ENCODE data around the gene LCN6.

LCN6 gene

DNA sequence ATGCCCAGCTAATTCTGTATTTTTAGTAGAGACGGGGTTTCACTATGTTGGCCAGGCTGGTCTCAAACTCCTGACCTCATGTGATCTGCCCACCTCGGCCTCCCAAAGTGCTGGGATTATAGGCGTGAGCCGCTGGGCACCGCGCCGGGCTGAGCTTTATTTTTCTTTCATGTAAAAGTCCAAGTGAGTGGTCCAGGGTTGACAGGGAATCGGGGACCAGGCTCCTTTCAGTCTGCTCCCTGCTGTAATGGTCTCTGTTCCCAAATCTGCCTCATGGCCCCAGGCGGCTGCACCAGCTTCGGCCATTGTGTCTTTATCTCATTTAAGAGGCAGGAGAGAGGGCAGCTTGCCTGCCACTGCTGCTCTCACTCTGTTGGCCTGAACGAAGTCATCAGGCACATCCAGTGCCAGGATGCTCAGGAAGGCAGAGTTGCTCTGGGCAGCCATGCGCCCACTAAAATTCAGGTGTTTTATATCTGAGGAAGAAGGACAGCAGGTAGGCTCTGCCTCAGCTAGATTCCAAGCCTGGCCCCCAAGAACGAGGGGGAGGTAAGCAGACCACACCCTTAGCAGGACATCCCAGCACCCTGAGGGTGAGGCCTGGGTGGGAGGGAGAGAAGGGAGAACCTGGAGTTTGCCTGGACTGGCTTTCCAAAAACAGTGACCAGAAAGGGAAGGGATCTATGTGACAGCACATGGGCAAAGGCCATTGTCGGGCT is 46.1 kb upstream of the LCN6 start:
- no peaks in the 10 kb centered on the region for H4K20me1 ChIP-seq (ENCODE audit: insufficient read depth)
- no peak overlapping the region for H3K4me2 ChIP-seq
- H3K36me3 ChIP-seq (ENCODE audit: insufficient read depth) = no peaks in the 10 kb centered on the region
- no peak overlapping the region for H3K9ac ChIP-seq
- peaks cover 42% of the 10 kb centered on the region for H3K4me1 ChIP-seq (ENCODE audit: low read depth, poor library complexity, severe bottlenecking)
- TF ChIP-seq, protein P1, sequence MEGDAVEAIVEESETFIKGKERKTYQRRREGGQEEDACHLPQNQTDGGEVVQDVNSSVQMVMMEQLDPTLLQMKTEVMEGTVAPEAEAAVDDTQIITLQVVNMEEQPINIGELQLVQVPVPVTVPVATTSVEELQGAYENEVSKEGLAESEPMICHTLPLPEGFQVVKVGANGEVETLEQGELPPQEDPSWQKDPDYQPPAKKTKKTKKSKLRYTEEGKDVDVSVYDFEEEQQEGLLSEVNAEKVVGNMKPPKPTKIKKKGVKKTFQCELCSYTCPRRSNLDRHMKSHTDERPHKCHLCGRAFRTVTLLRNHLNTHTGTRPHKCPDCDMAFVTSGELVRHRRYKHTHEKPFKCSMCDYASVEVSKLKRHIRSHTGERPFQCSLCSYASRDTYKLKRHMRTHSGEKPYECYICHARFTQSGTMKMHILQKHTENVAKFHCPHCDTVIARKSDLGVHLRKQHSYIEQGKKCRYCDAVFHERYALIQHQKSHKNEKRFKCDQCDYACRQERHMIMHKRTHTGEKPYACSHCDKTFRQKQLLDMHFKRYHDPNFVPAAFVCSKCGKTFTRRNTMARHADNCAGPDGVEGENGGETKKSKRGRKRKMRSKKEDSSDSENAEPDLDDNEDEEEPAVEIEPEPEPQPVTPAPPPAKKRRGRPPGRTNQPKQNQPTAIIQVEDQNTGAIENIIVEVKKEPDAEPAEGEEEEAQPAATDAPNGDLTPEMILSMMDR (conservative IDR thresholded peaks at IDR 0.05; ENCODE audit: low read depth, low read length) = no peak
- no peak overlapping the region for H3K4me3 ChIP-seq (IDR thresholded peaks at IDR 0.05; ENCODE audit: insufficient read depth, low read depth, low read length)
- no peak overlapping the region for H2AFZ ChIP-seq (ENCODE audit: low read depth)
- no peak overlapping the region for H3K27ac ChIP-seq
- H3K27me3 ChIP-seq (ENCODE audit: insufficient read depth, low read depth) = peaks cover 6% of the 10 kb centered on the region; the same call in 1 of the 2 replicates
- H3K79me2 ChIP-seq (ENCODE audit: insufficient read depth, low read depth) = no peaks in the 10 kb centered on the region

DNA sequence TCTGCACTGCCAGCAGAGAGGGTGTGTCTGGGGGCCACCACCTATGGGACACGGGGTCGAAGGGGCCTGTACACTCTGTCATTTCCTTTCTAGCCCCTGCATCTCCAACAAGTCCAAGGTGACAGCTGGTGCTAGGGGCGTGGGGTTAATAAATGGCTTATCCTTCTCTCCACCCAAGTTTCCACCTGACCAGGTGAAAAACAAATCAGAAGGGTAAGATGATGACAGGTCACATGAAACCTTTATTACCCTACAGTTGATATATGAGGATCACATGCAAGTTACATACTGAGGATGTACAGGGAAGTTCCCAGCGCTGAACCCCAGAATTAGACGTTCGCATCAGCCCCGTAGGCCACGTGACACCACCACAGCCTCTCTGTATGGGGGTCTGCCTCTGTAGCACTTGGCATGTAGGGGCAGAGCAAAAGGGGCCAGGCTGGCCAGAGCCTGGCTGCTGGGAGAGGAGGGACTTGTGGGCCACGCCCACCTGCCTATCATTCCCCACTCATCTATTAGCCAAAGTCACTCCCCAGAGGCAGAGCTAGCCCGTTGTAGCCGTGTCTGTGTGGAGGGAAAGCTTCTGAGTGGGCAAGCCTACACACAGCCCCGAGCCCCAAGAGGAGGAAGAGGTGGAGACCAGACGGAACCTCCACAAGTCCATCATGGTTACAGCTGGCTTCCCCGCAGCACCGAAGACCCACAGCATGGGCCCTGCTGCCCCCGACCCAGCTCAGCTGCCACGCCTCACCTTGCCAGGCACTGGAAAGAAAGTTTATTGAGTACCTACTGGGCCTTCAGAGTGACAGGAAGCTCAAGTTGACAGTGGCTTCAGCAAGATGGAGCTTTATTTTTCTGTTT is 45.0 kb upstream of the LCN6 start:
- H3K9ac ChIP-seq = no peak overlapping the region
- peaks cover 9% of the 10 kb centered on the region; the same call in 1 of the 2 replicates for H3K27me3 ChIP-seq (ENCODE audit: insufficient read depth, low read depth)
- H2AFZ ChIP-seq (ENCODE audit: low read depth) = no peak overlapping the region
- H4K20me1 ChIP-seq (ENCODE audit: insufficient read depth) = no peaks in the 10 kb centered on the region
- H3K4me1 ChIP-seq (ENCODE audit: low read depth, poor library complexity, severe bottlenecking) = peaks cover 40% of the 10 kb centered on the region
- H3K27ac ChIP-seq = no peak overlapping the region
- no peak overlapping the region for H3K4me2 ChIP-seq
- H3K79me2 ChIP-seq (ENCODE audit: insufficient read depth, low read depth) = no peaks in the 10 kb centered on the region
- H3K36me3 ChIP-seq (ENCODE audit: insufficient read depth) = no peaks in the 10 kb centered on the region
- H3K4me3 ChIP-seq (IDR thresholded peaks at IDR 0.05; ENCODE audit: insufficient read depth, low read depth, low read length) = no peak overlapping the region
- TF ChIP-seq, protein P1 (conservative IDR thresholded peaks at IDR 0.05; ENCODE audit: low read depth, low read length) = no peak

DNA sequence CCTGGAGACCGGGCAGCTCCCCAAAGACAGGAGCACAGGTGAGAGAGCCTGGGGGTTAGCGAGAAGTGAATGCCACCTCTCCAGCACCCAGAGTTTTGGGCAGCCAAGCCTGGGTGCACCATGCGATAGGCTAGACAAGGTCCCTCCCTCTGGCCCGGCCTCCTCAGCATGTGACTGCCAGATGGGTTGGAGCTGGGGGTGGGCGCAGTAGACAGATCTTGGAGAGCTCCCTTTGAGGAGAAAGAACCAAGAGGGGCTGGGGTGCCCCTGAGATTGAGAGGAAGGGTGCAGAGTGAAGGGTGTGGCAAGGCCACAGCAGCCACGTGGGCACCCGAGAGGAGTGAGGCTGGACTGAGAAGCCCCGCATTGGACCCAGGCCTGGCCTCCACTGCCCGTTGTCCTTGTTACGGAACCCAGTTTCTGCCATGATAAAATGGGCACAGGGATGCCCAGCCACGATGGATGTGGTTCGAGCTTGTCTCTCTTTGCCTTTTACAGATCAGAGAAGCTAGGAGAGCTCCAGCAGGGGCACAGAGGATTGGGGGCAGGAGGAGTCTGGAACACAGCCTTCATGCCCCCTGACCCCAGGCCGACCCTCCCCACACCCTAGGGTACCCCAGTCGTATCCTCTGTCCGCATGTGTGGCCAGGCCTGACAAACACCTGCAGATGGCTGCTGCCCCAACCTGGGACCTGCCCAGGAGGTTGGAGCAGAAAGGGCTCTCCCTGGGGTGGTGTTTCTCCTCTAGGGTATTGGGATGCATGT is 44.2 kb upstream of the LCN6 start:
- TF ChIP-seq, protein P1 (conservative IDR thresholded peaks at IDR 0.05; ENCODE audit: low read depth, low read length) = no peak
- Histone ChIP-seq H3K4me1 (ENCODE audit: low read depth, poor library complexity, severe bottlenecking) (peaks cover 48% of the 10 kb centered on the region), H3K4me3 (IDR thresholded peaks at IDR 0.05; ENCODE audit: insufficient read depth, low read depth, low read length) (no peak overlapping the region)

DNA sequence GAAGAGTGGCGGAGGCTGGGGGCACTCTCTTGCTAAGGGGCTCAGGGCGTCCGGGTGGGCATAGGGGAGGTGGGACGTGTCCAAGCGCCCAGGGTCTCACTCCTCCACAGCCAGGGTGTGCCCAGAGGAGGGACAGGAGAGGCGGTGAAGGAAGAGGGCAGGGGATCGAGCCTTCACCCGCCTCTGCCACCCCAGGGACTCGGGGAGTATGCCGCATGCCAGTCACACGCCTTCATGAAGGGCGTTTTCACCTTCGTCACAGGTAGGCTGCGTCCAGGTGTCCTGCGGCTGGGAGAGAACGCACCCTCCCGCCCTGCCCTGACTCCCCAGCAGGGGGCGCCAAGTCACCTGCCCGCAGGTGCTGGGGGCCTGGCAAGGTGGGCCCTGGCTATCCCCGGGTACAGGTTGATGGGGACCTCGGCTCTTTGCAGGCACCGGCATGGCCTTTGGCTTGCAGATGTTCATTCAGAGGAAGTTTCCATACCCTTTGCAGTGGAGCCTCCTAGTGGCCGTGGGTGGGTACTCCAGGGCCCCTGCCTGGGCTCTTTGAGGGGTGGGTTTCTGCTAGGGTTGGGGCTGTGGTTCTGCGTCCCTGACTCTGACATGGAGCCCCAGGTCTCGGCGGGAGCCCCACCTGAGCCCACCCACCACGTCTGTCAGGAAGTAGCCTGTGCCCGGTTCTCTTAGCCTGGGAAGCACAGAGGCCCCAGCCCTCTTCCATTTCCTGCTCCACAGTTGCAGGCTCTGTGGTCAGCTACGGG is 43.4 kb upstream of the LCN6 start:
- no peaks in the 10 kb centered on the region for H4K20me1 ChIP-seq (ENCODE audit: insufficient read depth)
- H3K4me2 ChIP-seq = peak overlapping the region; percentile 51
- peak overlapping the region; percentile 48; the same call in 1 of the 2 replicates for H2AFZ ChIP-seq (ENCODE audit: low read depth)
- no peak overlapping the region for H3K4me3 ChIP-seq (IDR thresholded peaks at IDR 0.05; ENCODE audit: insufficient read depth, low read depth, low read length)
- H3K4me1 ChIP-seq (ENCODE audit: low read depth, poor library complexity, severe bottlenecking) = peaks cover 51% of the 10 kb centered on the region
- peak overlapping the region; percentile 68 for H3K9ac ChIP-seq
- no peaks in the 10 kb centered on the region for H3K79me2 ChIP-seq (ENCODE audit: insufficient read depth, low read depth)
- H3K36me3 ChIP-seq (ENCODE audit: insufficient read depth) = no peaks in the 10 kb centered on the region
- peaks cover 13% of the 10 kb centered on the region; the same call in 1 of the 2 replicates for H3K27me3 ChIP-seq (ENCODE audit: insufficient read depth, low read depth)
- TF ChIP-seq, protein P1 (conservative IDR thresholded peaks at IDR 0.05; ENCODE audit: low read depth, low read length) = peak; percentile 99
- peak overlapping the region; percentile 76 for H3K27ac ChIP-seq

More for the DNA sequence above, 44.2 kb upstream of the LCN6 start:
- Histone ChIP-seq H3K4me2 (peak overlapping the region; percentile 51), H3K9ac (no peak overlapping the region), H2AFZ (ENCODE audit: low read depth) (no peak overlapping the region), H3K36me3 (ENCODE audit: insufficient read depth) (no peaks in the 10 kb centered on the region), H3K27me3 (ENCODE audit: insufficient read depth, low read depth) (peaks cover 9% of the 10 kb centered on the region; the same call in 1 of the 2 replicates), H3K79me2 (ENCODE audit: insufficient read depth, low read depth) (no peaks in the 10 kb centered on the region), H4K20me1 (ENCODE audit: insufficient read depth) (no peaks in the 10 kb centered on the region), H3K27ac (no peak overlapping the region; the same call in 1 of the 2 replicates)

Measured in KMS-11 (cell line).